ENCODE data around the gene SERPIND1. TPM values are rescaled to one million over a fixed set of nuclear protein-coding genes. Genes with fewer than 3 reads are reported as not detected.

SERPIND1 gene
- polyA plus RNA-seq, 1 donor from 2014 or later, result not detected

GRCh38 chr22:20750461-20751184 lies 23.3 kb upstream of the SERPIND1 start:
- H3F3A ChIP-seq (ENCODE audit: insufficient read depth, low read length, poor library complexity, severe bottlenecking), result no peaks in the 10 kb centered on the region
- H2AFZ ChIP-seq (ENCODE audit: low read depth, low read length), result no peak overlapping the region
- no peaks in the 10 kb centered on the region for H3K9me2 ChIP-seq (ENCODE audit: insufficient read depth, low read length)
- H3K79me2 ChIP-seq (replicated peaks; ENCODE audit: insufficient read depth, low read length), result no peaks in the 10 kb centered on the region
- H3K27ac ChIP-seq (ENCODE audit: low read length), result no peak overlapping the region
- no peak overlapping the region for H3K4me3 ChIP-seq (ENCODE audit: low read length)
- no peaks in the 10 kb centered on the region for H3K27me3 ChIP-seq (ENCODE audit: insufficient read depth, low read depth, low read length)
- no peak overlapping the region for H3K4me2 ChIP-seq (ENCODE audit: low read length)
- no peak overlapping the region for H3K9ac ChIP-seq (ENCODE audit: low read length)
- H4K20me1 ChIP-seq (ENCODE audit: insufficient read depth), result no peaks in the 10 kb centered on the region
- H3K36me3 ChIP-seq (ENCODE audit: insufficient read depth, low read length), result peaks cover 8% of the 10 kb centered on the region
- no peaks in the 10 kb centered on the region for H3K9me3 ChIP-seq (ENCODE audit: low read length)
- TF ChIP-seq RAD21 (conservative IDR thresholded peaks at IDR 0.05), result no peak
- TF ChIP-seq EP300 (conservative IDR thresholded peaks at IDR 0.05; ENCODE audit: poor library complexity, severe bottlenecking), result no peak
- no peak for TF ChIP-seq CTCF (IDR thresholded peaks at IDR 0.05; ENCODE audit: poor library complexity, severe bottlenecking)
- no peak for TF ChIP-seq TAF1 (IDR thresholded peaks at IDR 0.05; ENCODE audit: low read depth)
- no peak for TF ChIP-seq EZH2 (IDR thresholded peaks at IDR 0.05; ENCODE audit: borderline replicate concordance, insufficient read depth, low read length, poor library complexity, severe bottlenecking)
- no peak for TF ChIP-seq POLR2AphosphoS5 (IDR thresholded peaks at IDR 0.05)
- no peak for TF ChIP-seq SMC3 (conservative IDR thresholded peaks at IDR 0.05; ENCODE audit: poor library complexity)
- TF ChIP-seq MXI1 (conservative IDR thresholded peaks at IDR 0.05; ENCODE audit: poor library complexity, severe bottlenecking), result no peak
- TF ChIP-seq, protein P1, sequence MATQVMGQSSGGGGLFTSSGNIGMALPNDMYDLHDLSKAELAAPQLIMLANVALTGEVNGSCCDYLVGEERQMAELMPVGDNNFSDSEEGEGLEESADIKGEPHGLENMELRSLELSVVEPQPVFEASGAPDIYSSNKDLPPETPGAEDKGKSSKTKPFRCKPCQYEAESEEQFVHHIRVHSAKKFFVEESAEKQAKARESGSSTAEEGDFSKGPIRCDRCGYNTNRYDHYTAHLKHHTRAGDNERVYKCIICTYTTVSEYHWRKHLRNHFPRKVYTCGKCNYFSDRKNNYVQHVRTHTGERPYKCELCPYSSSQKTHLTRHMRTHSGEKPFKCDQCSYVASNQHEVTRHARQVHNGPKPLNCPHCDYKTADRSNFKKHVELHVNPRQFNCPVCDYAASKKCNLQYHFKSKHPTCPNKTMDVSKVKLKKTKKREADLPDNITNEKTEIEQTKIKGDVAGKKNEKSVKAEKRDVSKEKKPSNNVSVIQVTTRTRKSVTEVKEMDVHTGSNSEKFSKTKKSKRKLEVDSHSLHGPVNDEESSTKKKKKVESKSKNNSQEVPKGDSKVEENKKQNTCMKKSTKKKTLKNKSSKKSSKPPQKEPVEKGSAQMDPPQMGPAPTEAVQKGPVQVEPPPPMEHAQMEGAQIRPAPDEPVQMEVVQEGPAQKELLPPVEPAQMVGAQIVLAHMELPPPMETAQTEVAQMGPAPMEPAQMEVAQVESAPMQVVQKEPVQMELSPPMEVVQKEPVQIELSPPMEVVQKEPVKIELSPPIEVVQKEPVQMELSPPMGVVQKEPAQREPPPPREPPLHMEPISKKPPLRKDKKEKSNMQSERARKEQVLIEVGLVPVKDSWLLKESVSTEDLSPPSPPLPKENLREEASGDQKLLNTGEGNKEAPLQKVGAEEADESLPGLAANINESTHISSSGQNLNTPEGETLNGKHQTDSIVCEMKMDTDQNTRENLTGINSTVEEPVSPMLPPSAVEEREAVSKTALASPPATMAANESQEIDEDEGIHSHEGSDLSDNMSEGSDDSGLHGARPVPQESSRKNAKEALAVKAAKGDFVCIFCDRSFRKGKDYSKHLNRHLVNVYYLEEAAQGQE (IDR thresholded peaks at IDR 0.05; ENCODE audit: borderline replicate concordance), result no peak

- Histone ChIP-seq H3K9me2 (ENCODE audit: insufficient read depth, low read length) (no peaks in the 10 kb centered on the region), H3K9ac (ENCODE audit: low read length) (no peak overlapping the region), H3K36me3 (ENCODE audit: insufficient read depth, low read length) (peaks cover 8% of the 10 kb centered on the region), H3K4me3 (ENCODE audit: low read length) (no peak overlapping the region), H3K27ac (ENCODE audit: low read length) (no peak overlapping the region), H2AFZ (ENCODE audit: low read depth, low read length) (no peak overlapping the region), H3K9me3 (ENCODE audit: low read length) (no peaks in the 10 kb centered on the region), H3K4me2 (ENCODE audit: low read length) (no peak overlapping the region), H4K20me1 (ENCODE audit: insufficient read depth) (no peaks in the 10 kb centered on the region), H3K27me3 (ENCODE audit: insufficient read depth, low read depth, low read length) (no peaks in the 10 kb centered on the region), H3F3A (ENCODE audit: insufficient read depth, low read length, poor library complexity, severe bottlenecking) (no peaks in the 10 kb centered on the region), H3K79me2 (replicated peaks; ENCODE audit: insufficient read depth, low read length) (no peaks in the 10 kb centered on the region)
- no peak for TF ChIP-seq CTCF (IDR thresholded peaks at IDR 0.05; ENCODE audit: poor library complexity, severe bottlenecking)
- no peak for TF ChIP-seq MXI1 (conservative IDR thresholded peaks at IDR 0.05; ENCODE audit: poor library complexity, severe bottlenecking)
- no peak for TF ChIP-seq SMC3 (conservative IDR thresholded peaks at IDR 0.05; ENCODE audit: poor library complexity)
Observed at GRCh38 chr22:20751185-20751851, 22.6 kb upstream of the SERPIND1 start.
